Suprapubic skin (tissue), 3 donors: Measurements from ENCODE around the gene AUTS2.

ENCODE experiments used
- CTCF ChIP-seq, 2 donors: fragments of 200-600 bp in 1 of 2; fragments of 450-650 bp in 1 of 2; sonication (generic) in 1 of 2; IDR thresholded peaks; one replicate each; pipeline ENCODE4 v1.5.1; 2016 to 2019; ENCODE audit warnings: antibody characterized with exemption in 2 of 2, mild to moderate bottlenecking in 1 of 2, moderate library complexity in 1 of 2
- EP300 ChIP-seq: sonication (generic); formaldehyde crosslinking; IDR thresholded peaks from one replicate; pipeline ENCODE4 v1.6.1; 2017; ENCODE audit warnings: antibody characterized with exemption

- TF ChIP-seq CTCF (IDR thresholded peaks at IDR 0.05) (no peak), EP300 (no peak)
These were observed 201.7 kb downstream of the AUTS2 start for GRCh38 chr7:69799990-69800389.
